Astrocyte of the cerebellum (primary cell): Measurements from ENCODE around the gene DGKH.
"Not testable (repeated sequence)": the region's sequence is repeated elsewhere in the genome, so short reads cannot be mapped to it uniquely, and the experiment has no call there.

Experiments
- DNase-seq: peaks from one replicate; pipeline ENCODE4 v3.0.0-alpha.2; 2011; ENCODE audit warnings: low read depth
- H3K4me3 ChIP-seq: 2 replicates; pipeline ENCODE4 v1.5.1; 2011; ENCODE audit warnings: mild to moderate bottlenecking, low read depth, low read length, moderate library complexity
- in situ Hi-C: cut with HindIII; loops from 2 replicates; pipeline ENCODE4 v1.10.0; 2017; ENCODE audit warnings: low sequenced_read_pairs
- TF ChIP-seq, protein P1 (sequence below): IDR thresholded peaks from 2 replicates; pipeline ENCODE4 v1.5.1; 2012; ENCODE audit warnings: low read length, low read depth, moderate library complexity, mild to moderate bottlenecking; ENCODE audit errors: missing control alignments

The DGKH gene

DNA sequence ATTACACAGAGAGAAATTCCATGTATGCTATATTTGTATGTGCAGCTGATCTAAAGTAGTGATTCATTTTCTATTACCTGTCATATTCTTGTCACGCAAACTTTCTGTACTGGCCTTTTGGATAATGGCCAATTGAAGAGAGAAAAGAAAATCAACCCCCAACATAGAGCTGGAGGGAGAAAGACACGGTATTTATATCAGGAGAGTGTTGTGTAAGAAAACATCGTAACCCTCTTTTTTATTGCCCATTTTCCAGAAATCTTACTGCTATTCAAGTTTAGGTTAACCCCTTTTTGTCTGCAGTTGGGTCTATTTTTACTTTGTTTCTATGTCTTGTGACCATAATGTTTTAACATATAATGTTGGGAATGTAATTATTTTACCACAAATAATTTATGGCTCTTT lies 27.9 kb downstream of the DGKH start:
- no peak overlapping the region for H3K4me3 ChIP-seq
- in situ Hi-C loops, result no loop called here
- TF ChIP-seq, protein P1, sequence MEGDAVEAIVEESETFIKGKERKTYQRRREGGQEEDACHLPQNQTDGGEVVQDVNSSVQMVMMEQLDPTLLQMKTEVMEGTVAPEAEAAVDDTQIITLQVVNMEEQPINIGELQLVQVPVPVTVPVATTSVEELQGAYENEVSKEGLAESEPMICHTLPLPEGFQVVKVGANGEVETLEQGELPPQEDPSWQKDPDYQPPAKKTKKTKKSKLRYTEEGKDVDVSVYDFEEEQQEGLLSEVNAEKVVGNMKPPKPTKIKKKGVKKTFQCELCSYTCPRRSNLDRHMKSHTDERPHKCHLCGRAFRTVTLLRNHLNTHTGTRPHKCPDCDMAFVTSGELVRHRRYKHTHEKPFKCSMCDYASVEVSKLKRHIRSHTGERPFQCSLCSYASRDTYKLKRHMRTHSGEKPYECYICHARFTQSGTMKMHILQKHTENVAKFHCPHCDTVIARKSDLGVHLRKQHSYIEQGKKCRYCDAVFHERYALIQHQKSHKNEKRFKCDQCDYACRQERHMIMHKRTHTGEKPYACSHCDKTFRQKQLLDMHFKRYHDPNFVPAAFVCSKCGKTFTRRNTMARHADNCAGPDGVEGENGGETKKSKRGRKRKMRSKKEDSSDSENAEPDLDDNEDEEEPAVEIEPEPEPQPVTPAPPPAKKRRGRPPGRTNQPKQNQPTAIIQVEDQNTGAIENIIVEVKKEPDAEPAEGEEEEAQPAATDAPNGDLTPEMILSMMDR, result no peak
- no peak for DNase-seq

DNA sequence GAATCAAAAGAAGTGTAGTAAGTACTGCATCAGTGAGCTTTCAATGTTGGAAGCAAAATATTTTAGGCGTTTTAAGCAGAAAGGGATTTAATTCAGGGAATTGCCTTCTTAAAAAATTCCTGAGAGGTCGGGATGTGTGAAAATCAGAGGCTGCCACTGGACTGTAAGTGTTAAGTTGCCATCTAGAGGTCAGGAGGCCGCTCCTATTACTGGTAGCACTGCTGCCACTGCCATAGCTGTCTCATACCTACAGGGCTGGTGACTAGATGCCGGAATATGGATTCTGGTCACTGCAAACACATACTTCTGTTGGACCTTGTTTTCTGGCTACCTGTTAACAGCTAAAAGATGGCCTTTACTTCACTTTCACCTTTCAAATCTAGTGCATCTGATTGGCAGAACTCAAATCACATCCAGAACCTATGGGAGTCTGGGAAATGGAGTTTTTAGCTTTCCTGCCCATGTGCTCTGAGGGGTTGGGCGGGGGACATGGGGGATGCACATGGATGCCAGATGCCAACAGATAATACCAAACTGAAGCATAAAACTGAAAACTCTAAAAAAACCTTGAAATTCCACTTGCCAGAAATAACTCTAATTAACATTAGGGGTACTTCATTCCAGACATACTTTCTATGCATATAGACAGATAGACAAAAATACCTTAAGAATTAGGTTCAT lies 29.8 kb downstream of the DGKH start:
- H3K4me3 ChIP-seq, result no peak overlapping the region
- in situ Hi-C loops, result no loop called here
- no peak for DNase-seq
- TF ChIP-seq, protein P1, result no peak

DNA sequence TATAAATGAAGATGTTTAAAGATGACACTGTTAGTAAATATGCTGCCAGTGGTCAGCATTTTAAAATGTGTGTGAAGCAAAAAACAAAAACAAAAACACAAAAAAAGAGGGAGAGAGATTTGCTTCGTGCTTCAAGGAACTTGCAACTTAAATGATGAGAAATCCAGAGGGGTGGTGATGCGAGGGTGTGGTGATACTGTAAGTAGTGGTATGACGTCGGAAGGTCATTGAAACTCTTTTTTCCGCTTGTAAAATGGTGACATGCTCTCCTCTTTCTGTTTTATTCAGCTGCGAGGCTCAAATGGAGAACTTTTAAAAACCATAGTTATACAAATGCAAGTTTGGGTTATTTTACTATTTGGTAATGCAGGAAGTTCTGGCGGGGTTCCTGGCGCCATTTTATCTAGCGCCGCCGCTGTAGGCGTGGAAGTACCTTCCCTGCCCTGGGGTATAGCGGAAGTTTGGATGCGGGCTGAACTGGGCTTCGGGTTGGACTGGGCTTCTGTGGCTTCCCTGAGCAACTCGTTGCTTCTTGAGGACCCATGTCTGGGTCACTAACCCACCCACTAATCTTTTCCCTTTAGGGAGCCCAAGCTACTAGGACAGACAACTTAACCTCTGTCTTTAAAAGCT lies 34.8 kb downstream of the DGKH start:
- in situ Hi-C loops, result no loop called here
- TF ChIP-seq, protein P1, result no peak
- no peak for DNase-seq
- no peak overlapping the region for H3K4me3 ChIP-seq

DNA sequence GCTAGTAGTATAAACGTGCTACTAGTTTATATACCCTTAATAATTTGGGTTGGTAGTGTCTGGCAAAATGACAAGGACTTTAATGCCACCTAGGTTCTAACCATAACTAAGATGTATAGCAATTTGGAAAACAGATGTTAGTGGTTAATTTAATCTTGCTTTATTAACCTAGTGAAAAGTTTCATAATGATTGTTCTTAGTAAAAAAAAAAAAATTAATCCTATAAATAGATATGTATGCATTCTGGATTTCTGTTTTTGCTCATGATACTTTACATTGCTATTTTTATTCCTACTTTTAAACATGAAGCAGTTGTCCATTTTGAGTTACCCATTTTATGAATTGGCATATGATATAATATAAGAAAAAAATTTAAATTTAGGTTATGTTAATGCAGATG lies 36.3 kb downstream of the DGKH start:
- in situ Hi-C loops, result no loop called here
- TF ChIP-seq, protein P1, result no peak
- no peak overlapping the region for H3K4me3 ChIP-seq
- no peak for DNase-seq

DNA sequence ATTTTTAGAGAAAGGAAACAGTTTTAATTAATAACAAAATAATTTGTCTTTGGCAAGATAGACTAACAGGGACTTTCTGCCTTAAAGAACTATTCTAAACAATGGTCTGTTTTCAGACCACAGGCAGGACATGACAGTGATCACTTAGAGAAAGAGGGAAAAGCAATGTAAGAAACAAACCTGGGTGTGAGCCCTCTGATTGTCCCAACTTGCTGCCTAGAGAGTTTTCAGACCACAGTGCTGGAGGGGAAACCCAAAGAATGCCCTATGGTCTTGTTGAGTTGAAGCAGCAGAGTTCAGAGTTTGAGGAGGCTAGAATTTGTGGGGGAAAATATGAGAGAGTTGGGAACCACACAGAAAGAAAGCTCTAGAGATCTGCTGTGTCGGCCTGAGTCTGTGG lies 38.1 kb downstream of the DGKH start:
- DNase-seq, result no peak
- TF ChIP-seq, protein P1, result no peak
- in situ Hi-C loops, result no loop called here
- no peak overlapping the region for H3K4me3 ChIP-seq

DNA sequence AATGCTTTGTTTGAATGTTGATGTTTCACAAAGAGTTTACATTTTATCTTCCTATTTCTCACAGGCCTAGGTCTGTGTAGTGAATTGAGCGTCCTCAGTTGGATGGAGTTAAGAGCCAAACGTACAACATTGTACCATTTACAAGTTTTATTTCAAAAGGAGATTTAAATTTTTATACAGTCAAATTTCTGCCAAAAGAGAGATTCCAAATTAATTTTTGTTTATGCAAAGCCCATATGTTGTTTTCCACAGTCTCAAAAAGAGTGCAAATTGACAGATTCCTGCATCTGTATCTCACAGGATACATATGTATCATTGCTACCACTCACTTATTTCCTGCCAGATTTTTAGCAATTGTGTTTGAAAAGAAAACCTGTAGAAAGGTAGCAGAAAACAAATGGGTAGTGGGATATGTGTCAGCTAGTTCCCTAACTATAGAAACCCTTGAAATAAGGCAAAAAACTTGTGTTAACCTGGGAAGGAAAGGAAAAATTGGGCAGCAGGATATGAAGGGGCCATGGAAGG lies 46.1 kb downstream of the DGKH start:
- no peak for DNase-seq
- TF ChIP-seq, protein P1, result no peak
- H3K4me3 ChIP-seq, result no peak overlapping the region
- in situ Hi-C loops, result no loop called here

DNA sequence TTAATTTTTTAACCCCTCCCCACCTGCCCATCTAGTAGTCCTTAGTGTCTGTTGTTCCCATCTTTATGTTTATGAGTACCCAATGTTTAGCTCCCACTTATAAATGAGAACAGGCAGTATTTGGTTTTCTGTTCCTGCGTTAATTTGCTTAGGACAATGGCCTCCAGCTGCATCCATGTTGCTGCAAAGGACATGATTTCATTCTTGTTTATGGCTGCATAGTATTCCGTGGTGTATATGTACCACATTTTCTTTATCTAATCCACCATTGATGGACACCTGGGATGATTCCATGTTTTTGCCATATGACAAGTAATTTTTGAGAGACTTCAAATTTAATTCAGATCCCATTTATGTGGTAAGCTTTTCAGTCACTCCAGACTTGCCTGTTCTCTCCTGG lies 47.8 kb downstream of the DGKH start:
- in situ Hi-C loops, H3K4me3 ChIP-seq, DNase-seq: not testable (repeated sequence)
